KMS-11 (cell line): ENCODE measurements around the gene DMGDH.

ENCODE experiments used
- H2AFZ ChIP-seq: fragments of 200-600 bp; sonication (generic); 2 replicates; pipeline ENCODE4 v1.6.1; 2016; ENCODE audit warnings: antibody characterized with exemption, mixed run types, low read depth
- H3K27ac ChIP-seq: fragments of 200-600 bp; sonication (generic); 2 replicates; pipeline ENCODE4 v1.6.1; 2016; ENCODE audit warnings: mild to moderate bottlenecking, mixed run types
- H3K27me3 ChIP-seq: fragments of 200-600 bp; sonication (generic); 2 replicates; pipeline ENCODE4 v1.6.1; 2017; ENCODE audit warnings: mild to moderate bottlenecking, low read depth, mixed run types, moderate library complexity; ENCODE audit not compliant: insufficient read depth
- H3K36me3 ChIP-seq: fragments of 200-600 bp; sonication (generic); 2 replicates; pipeline ENCODE4 v1.6.1; 2017; ENCODE audit warnings: mild to moderate bottlenecking, mixed run types; ENCODE audit not compliant: insufficient read depth
- H3K4me1 ChIP-seq: fragments of 200-600 bp; sonication (generic); 2 replicates; pipeline ENCODE4 v1.6.1; 2016; ENCODE audit warnings: mild to moderate bottlenecking, low read depth, mixed run types; ENCODE audit not compliant: poor library complexity, severe bottlenecking
- H3K4me2 ChIP-seq: fragments of 200-600 bp; sonication (generic); 2 replicates; pipeline ENCODE4 v1.7.0; 2016; ENCODE audit warnings: mild to moderate bottlenecking, mixed run types
- H3K4me3 ChIP-seq: fragments of 200-600 bp; sonication (generic); IDR thresholded peaks from 2 replicates; pipeline ENCODE4 v1.6.1; 2017; ENCODE audit warnings: low read depth, low read length, mixed read lengths; ENCODE audit not compliant: insufficient read depth
- H3K79me2 ChIP-seq: fragments of 200-600 bp; sonication (generic); 2 replicates; pipeline ENCODE4 v1.6.1; 2016; ENCODE audit warnings: low read depth, mixed run types; ENCODE audit not compliant: insufficient read depth
- H3K9ac ChIP-seq: fragments of 200-600 bp; sonication (generic); 2 replicates; pipeline ENCODE4 v1.6.1; 2016; ENCODE audit warnings: mild to moderate bottlenecking, mixed run types
- H4K20me1 ChIP-seq: fragments of 200-600 bp; sonication (generic); 2 replicates; pipeline ENCODE4 v1.6.1; 2016; ENCODE audit warnings: mild to moderate bottlenecking, mixed run types; ENCODE audit not compliant: insufficient read depth
- CTCF ChIP-seq: fragments of 200-600 bp; sonication (generic); conservative IDR thresholded peaks from 2 replicates; pipeline ENCODE4 v1.6.1; 2017; ENCODE audit warnings: low read depth, mild to moderate bottlenecking, antibody characterized with exemption, low read length, moderate library complexity, mixed read lengths

The DMGDH gene

GRCh38 chr5:79062436-79062835 lies 7.0 kb downstream of the DMGDH start:
- H3K36me3 ChIP-seq = no peaks in the 10 kb centered on the region
- H3K27ac ChIP-seq = no peak overlapping the region
- no peak overlapping the region for H3K4me3 ChIP-seq
- H2AFZ ChIP-seq = no peak overlapping the region
- H3K4me1 ChIP-seq = no peaks in the 10 kb centered on the region
- no peak overlapping the region for H3K9ac ChIP-seq
- no peaks in the 10 kb centered on the region for H3K27me3 ChIP-seq
- no peaks in the 10 kb centered on the region for H4K20me1 ChIP-seq
- H3K79me2 ChIP-seq = no peaks in the 10 kb centered on the region
- H3K4me2 ChIP-seq = no peak overlapping the region
- no peak for TF ChIP-seq CTCF

- no peaks in the 10 kb centered on the region for H3K27me3 ChIP-seq
Observed at GRCh38 chr5:79059674-79060073, 9.8 kb downstream of the DMGDH start.

GRCh38 chr5:79056847-79057246 lies 12.6 kb downstream of the DMGDH start:
- no peaks in the 10 kb centered on the region for H3K36me3 ChIP-seq
- H2AFZ ChIP-seq = no peak overlapping the region
- no peaks in the 10 kb centered on the region for H3K27me3 ChIP-seq
- H4K20me1 ChIP-seq = no peaks in the 10 kb centered on the region
- H3K4me3 ChIP-seq = no peak overlapping the region
- no peak overlapping the region for H3K4me2 ChIP-seq
- no peaks in the 10 kb centered on the region for H3K79me2 ChIP-seq
- H3K4me1 ChIP-seq = no peaks in the 10 kb centered on the region
- no peak for TF ChIP-seq CTCF
- H3K9ac ChIP-seq = no peak overlapping the region
- no peak overlapping the region for H3K27ac ChIP-seq

More at GRCh38 chr5:79059674-79060073, 9.8 kb downstream of the DMGDH start:
- H2AFZ ChIP-seq = no peak overlapping the region
- H3K27ac ChIP-seq = no peak overlapping the region
- no peak overlapping the region for H3K4me2 ChIP-seq
- no peaks in the 10 kb centered on the region for H3K36me3 ChIP-seq
- H4K20me1 ChIP-seq = no peaks in the 10 kb centered on the region
- no peaks in the 10 kb centered on the region for H3K4me1 ChIP-seq
- H3K4me3 ChIP-seq = no peak overlapping the region
- no peaks in the 10 kb centered on the region for H3K79me2 ChIP-seq
- TF ChIP-seq CTCF = no peak
- H3K9ac ChIP-seq = no peak overlapping the region

GRCh38 chr5:79055017-79055416 lies 14.5 kb downstream of the DMGDH start:
- H3K4me1 ChIP-seq = no peaks in the 10 kb centered on the region
- no peaks in the 10 kb centered on the region for H4K20me1 ChIP-seq
- no peak overlapping the region for H3K9ac ChIP-seq
- no peaks in the 10 kb centered on the region for H3K79me2 ChIP-seq
- H3K36me3 ChIP-seq = no peaks in the 10 kb centered on the region
- H3K4me2 ChIP-seq = no peak overlapping the region
- H2AFZ ChIP-seq = no peak overlapping the region
- no peaks in the 10 kb centered on the region for H3K27me3 ChIP-seq
- H3K4me3 ChIP-seq = no peak overlapping the region
- H3K27ac ChIP-seq = no peak overlapping the region
- no peak for TF ChIP-seq CTCF
